Esophagus muscularis mucosa (tissue), 3 donors: Measurements from ENCODE around the gene CDA.

Experiments used
- POLR2A ChIP-seq: fragments of 450-650 bp; IDR thresholded peaks from one replicate; pipeline ENCODE4 v1.6.1; 2017; ENCODE audit warnings: antibody characterized with exemption, moderate library complexity, mild to moderate bottlenecking, low read depth
- POLR2AphosphoS5 ChIP-seq, 2 donors: sonication (generic); formaldehyde crosslinking; IDR thresholded peaks; one replicate each; pipeline ENCODE4 v1.6.1; 2017; ENCODE audit warnings: antibody characterized with exemption in 2 of 2
- TF ChIP-seq, protein P1 (sequence below), 3 experiments: fragments of 200-600 bp in 2 of 3; fragments of 450-650 bp in 1 of 3; sonication (generic) in 2 of 3; IDR thresholded peaks; one replicate each; pipeline ENCODE4 v1.5.1; 2017 to 2019; ENCODE audit warnings: antibody characterized with exemption in 3 of 3, mild to moderate bottlenecking in 2 of 3, moderate library complexity in 1 of 3

GRCh38 chr1:20600156-20600555 lies 11.3 kb downstream of the CDA start:
- TF ChIP-seq, protein P1, sequence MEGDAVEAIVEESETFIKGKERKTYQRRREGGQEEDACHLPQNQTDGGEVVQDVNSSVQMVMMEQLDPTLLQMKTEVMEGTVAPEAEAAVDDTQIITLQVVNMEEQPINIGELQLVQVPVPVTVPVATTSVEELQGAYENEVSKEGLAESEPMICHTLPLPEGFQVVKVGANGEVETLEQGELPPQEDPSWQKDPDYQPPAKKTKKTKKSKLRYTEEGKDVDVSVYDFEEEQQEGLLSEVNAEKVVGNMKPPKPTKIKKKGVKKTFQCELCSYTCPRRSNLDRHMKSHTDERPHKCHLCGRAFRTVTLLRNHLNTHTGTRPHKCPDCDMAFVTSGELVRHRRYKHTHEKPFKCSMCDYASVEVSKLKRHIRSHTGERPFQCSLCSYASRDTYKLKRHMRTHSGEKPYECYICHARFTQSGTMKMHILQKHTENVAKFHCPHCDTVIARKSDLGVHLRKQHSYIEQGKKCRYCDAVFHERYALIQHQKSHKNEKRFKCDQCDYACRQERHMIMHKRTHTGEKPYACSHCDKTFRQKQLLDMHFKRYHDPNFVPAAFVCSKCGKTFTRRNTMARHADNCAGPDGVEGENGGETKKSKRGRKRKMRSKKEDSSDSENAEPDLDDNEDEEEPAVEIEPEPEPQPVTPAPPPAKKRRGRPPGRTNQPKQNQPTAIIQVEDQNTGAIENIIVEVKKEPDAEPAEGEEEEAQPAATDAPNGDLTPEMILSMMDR (IDR thresholded peaks at IDR 0.05) = no peak
- TF ChIP-seq POLR2A = no peak
- no peak for TF ChIP-seq POLR2AphosphoS5 (IDR thresholded peaks at IDR 0.05)
